ENCODE data around the gene AMPH.

DNA sequence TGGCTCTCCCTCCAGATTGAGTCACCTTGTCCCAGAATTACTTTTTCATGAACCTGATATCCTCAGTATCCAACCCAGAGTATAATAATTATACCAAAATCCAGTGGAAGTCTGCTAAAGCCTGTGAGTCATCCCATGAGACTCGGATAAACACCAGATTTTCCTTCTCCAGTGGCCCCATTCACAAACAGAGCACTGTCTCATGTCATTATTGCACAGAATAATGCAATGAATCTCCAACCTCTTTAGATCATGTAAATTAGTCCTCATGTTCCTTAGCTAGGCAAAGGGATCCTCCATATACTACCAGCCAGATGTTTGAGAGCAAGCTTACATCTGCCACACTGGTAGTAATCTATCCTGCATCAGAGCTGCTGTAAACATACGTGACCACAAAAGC is 89.0 kb downstream of the AMPH start:
- TF ChIP-seq, protein P1, sequence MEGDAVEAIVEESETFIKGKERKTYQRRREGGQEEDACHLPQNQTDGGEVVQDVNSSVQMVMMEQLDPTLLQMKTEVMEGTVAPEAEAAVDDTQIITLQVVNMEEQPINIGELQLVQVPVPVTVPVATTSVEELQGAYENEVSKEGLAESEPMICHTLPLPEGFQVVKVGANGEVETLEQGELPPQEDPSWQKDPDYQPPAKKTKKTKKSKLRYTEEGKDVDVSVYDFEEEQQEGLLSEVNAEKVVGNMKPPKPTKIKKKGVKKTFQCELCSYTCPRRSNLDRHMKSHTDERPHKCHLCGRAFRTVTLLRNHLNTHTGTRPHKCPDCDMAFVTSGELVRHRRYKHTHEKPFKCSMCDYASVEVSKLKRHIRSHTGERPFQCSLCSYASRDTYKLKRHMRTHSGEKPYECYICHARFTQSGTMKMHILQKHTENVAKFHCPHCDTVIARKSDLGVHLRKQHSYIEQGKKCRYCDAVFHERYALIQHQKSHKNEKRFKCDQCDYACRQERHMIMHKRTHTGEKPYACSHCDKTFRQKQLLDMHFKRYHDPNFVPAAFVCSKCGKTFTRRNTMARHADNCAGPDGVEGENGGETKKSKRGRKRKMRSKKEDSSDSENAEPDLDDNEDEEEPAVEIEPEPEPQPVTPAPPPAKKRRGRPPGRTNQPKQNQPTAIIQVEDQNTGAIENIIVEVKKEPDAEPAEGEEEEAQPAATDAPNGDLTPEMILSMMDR (IDR thresholded peaks at IDR 0.05), result no peak
- no peak for TF ChIP-seq POLR2A (IDR thresholded peaks at IDR 0.05)
